ENCODE results near the gene DAZAP2. TPM values are rescaled to one million over a fixed set of nuclear protein-coding genes. Genes with fewer than 3 reads are reported as not detected.
"Not testable (repeated sequence)": the region's sequence is repeated elsewhere in the genome, so short reads cannot be mapped to it uniquely, and the experiment has no call there.

The DAZAP2 gene
- polyA plus RNA-seq, 4 donors = 325 to 498 (median 480) TPM

DNA sequence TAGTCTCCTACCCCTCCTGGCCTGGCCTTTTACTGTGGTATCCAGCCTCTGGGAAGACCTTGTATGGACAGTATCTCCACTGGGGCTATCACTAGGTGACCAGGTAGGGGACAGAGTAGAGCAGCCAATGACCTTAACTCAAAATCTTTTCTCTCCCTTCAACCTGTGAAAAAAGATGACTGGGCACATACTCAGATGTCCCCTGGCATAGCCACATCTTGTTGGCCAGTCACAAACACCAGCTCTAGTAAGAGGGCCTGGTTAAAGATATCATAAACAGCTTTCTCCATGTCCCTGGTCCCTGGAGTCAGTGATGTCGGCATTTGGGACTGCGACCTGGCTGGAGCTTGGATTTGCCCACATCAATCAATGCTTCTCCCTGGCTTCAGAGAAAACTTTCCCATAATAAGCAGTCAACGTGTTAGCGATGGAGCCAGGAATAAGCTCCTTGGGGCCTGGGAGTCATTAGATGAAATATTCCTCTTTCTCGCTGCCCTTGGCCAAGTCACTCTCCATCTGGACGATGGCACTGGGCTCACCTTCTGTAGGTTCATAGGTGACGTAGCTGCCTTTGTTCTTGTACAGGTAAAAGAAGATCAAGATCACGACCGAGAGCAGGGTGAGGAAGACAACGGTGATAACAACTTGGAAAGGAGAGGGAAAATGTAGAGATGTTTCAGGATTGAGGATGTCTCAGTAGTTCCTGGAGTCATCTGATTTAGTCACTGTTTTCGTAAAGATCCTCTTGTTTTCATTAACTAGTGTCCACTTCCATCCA is 7.0 kb downstream of the DAZAP2 start:
- 90 to 95% (median 93%) methylated on average over 11 of the region's 11 CpGs for WGBS, 3 donors
- Histone ChIP-seq H3K4me1 (ENCODE audit: control insufficient read depth in 3 of 3, insufficient read depth in 2 of 3, low read depth in 1 of 3, low read length in 2 of 3) (peaks cover 0 to 3% (median 1%) of the 10 kb centered on the region in 3 donors), H3K9me3 (ENCODE audit: control insufficient read depth in 2 of 2, insufficient read depth in 1 of 2, low read depth in 1 of 2, low read length in 1 of 2) (no peaks in the 10 kb centered on the region), H3K36me3 (ENCODE audit: control insufficient read depth in 3 of 3, insufficient read depth in 2 of 3, low read depth in 1 of 3, low read length in 3 of 3) (peaks cover 6 to 31% (median 15%) of the 10 kb centered on the region in 3 donors), H3K27ac (ENCODE audit: low read depth in 1 of 3, low read length in 2 of 3) (peak overlapping the region in 2 of 3 donors; percentile 56 to 73), H3K4me3 (ENCODE audit: low read depth in 1 of 3, low read length in 3 of 3) (no peak overlapping the region), H3K27me3 (ENCODE audit: control insufficient read depth in 3 of 3, insufficient read depth in 3 of 3, low read length in 3 of 3) (no peaks in the 10 kb centered on the region)
- FAIRE-seq = no peak
- no peak for DNase-seq

DNA sequence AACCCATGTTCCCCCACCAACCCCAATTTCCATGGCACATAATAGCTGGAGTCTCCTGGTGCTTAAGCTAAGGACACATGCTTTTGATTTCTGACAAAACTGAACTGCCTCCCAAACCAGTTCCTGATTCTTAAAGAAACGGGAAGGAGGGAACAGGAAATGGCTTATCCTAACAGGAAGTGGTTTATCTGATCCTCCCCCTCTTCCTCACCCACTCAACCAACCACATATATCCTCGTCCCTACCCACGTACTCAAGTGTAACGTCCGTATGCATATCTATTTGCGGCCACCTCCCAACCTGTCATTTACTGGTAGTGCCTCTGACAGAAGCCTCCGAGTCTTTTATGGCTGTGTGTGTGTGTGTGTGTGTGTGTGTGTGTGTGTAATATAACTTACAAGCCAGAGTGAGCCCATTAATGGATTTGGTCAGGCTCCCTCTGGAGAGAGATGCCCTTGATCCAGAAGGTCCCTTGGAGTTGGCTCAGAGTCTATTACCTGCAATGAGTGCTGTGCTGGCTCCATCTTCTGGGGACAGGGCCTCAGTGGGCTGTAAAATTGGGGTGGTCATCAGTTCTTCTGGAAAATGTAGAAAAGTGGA is 7.7 kb downstream of the DAZAP2 start:
- Histone ChIP-seq H3K27me3 (ENCODE audit: control insufficient read depth in 3 of 3, insufficient read depth in 3 of 3, low read length in 3 of 3) (no peaks in the 10 kb centered on the region), H3K27ac (ENCODE audit: low read depth in 1 of 3, low read length in 2 of 3) (peak overlapping the region in 2 of 3 donors; percentile 56 to 73), H3K4me3 (ENCODE audit: low read depth in 1 of 3, low read length in 3 of 3) (no peak overlapping the region), H3K36me3 (ENCODE audit: control insufficient read depth in 3 of 3, insufficient read depth in 2 of 3, low read depth in 1 of 3, low read length in 3 of 3) (peaks cover 0 to 26% (median 9%) of the 10 kb centered on the region in 3 donors), H3K9me3 (ENCODE audit: control insufficient read depth in 2 of 2, insufficient read depth in 1 of 2, low read depth in 1 of 2, low read length in 1 of 2) (no peaks in the 10 kb centered on the region), H3K4me1 (ENCODE audit: control insufficient read depth in 3 of 3, insufficient read depth in 2 of 3, low read depth in 1 of 3, low read length in 2 of 3) (no peaks in the 10 kb centered on the region)
- FAIRE-seq (no peak), DNase-seq (peak; percentile 37 to 41)
- 29 to 36% (median 32%) methylated on average over 7 of the region's 7 CpGs for WGBS, 3 donors

DNA sequence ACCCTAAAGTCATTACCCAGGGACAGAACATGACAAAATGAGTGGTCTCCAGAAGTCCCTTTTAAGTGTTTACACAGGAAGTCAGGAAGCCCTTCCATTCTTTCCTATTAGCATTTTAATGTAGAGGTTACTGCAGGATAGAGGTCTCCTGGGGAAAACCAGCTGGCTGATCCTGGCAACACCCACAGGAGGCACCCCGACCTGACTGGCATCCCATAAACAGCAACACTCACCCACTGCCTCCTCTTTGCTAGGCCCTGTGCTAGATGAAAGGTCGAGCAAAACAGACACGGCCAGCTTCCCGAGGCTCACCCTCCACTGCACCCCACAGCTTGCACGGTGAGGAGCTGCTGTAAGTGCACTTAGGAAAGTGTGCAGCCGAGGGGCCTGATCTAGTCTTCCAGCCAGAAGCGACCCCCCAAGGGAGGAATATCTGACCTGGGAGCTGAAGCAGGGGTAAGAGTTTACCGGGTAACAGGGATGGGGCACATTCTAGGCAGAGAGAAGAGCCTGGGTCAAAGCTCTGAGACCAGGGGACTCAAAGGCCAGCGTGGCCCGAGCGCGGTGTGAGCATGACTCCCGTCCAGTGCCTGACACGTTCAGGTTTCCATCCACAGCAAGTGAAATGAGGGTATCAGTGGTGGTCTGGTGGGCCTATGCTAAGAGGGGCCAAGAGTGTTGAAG is 9.0 kb downstream of the DAZAP2 start:
- Histone ChIP-seq H3K4me1 (ENCODE audit: control insufficient read depth in 3 of 3, insufficient read depth in 2 of 3, low read depth in 1 of 3, low read length in 2 of 3) (no peaks in the 10 kb centered on the region), H3K27me3 (ENCODE audit: control insufficient read depth in 3 of 3, insufficient read depth in 3 of 3, low read length in 3 of 3) (no peaks in the 10 kb centered on the region), H3K27ac (ENCODE audit: low read depth in 1 of 3, low read length in 2 of 3) (peak overlapping the region in 1 of 3 donors; percentile 21), H3K9me3 (ENCODE audit: control insufficient read depth in 2 of 2, insufficient read depth in 1 of 2, low read depth in 1 of 2, low read length in 1 of 2) (no peaks in the 10 kb centered on the region), H3K36me3 (ENCODE audit: control insufficient read depth in 3 of 3, insufficient read depth in 2 of 3, low read depth in 1 of 3, low read length in 3 of 3) (peaks cover 0 to 18% (median 3%) of the 10 kb centered on the region in 3 donors), H3K4me3 (ENCODE audit: low read depth in 1 of 3, low read length in 3 of 3) (no peak overlapping the region)
- no peak for FAIRE-seq
- WGBS, 3 donors = 61 to 69% (median 64%) methylated on average over 14 of the region's 14 CpGs
- no peak for DNase-seq

DNA sequence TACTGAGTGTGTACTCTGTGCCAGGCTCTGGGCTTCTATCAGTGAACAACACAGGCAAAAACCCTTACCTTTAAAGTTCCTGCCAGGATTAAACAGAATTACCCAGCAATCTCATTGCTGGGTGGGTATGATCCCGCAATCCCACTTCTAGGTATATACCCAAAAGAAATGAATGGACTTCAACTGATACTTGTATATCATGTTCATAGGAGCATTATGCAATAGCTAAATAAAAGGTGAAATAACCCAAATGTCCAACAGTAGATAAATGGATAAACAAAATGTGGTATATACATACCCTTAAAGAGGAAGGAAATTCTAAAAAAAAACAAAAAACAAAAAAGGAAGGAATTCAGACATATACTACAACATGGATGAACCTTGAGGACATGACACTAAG is 14.7 kb downstream of the DAZAP2 start:
- Histone ChIP-seq H3K4me1 (ENCODE audit: control insufficient read depth in 3 of 3, insufficient read depth in 2 of 3, low read depth in 1 of 3, low read length in 2 of 3) (no peaks in the 10 kb centered on the region), H3K27me3 (ENCODE audit: control insufficient read depth in 3 of 3, insufficient read depth in 3 of 3, low read length in 3 of 3) (no peaks in the 10 kb centered on the region), H3K36me3 (ENCODE audit: control insufficient read depth in 3 of 3, insufficient read depth in 2 of 3, low read depth in 1 of 3, low read length in 3 of 3) (peaks cover 2 to 15% (median 4%) of the 10 kb centered on the region in 3 donors), H3K4me3 (ENCODE audit: low read depth in 1 of 3, low read length in 3 of 3) (no peak overlapping the region), H3K27ac (ENCODE audit: low read depth in 1 of 3, low read length in 2 of 3) (no peak overlapping the region), H3K9me3 (ENCODE audit: control insufficient read depth in 2 of 2, insufficient read depth in 1 of 2, low read depth in 1 of 2, low read length in 1 of 2) (no peaks in the 10 kb centered on the region)
- no peak for FAIRE-seq
- WGBS, 3 donors = 93 to 100% (median 97%) methylated on average over 1 of the region's 1 CpG
- DNase-seq = no peak

DNA sequence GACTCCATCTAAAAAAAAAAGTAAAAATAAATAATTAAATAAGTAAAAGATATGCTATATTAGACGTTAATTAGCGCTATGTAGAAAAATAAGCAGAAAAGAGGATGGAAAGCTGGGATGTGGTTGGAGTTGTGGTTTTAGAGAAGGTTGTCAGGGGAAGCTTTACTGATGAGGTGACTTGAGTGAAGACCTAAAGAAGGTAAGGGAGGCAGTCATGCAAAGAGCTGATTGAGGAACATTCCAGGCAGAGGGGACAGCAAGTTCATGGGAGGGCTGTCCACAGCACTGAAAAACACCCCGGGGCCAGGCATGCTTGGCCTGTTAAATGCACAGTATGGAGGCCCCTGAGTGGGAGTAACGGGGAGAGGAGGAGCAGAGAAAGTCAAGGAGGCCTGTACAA is 15.9 kb downstream of the DAZAP2 start:
- H3K27ac ChIP-seq (ENCODE audit: low read depth in 1 of 3, low read length in 2 of 3) = no peak overlapping the region
- H3K4me3 ChIP-seq (ENCODE audit: low read depth in 1 of 3, low read length in 3 of 3) = no peak overlapping the region
- no peaks in the 10 kb centered on the region for H3K4me1 ChIP-seq (ENCODE audit: control insufficient read depth in 3 of 3, insufficient read depth in 2 of 3, low read depth in 1 of 3, low read length in 2 of 3)
- no peaks in the 10 kb centered on the region for H3K27me3 ChIP-seq (ENCODE audit: control insufficient read depth in 3 of 3, insufficient read depth in 3 of 3, low read length in 3 of 3)
- H3K36me3 ChIP-seq (ENCODE audit: control insufficient read depth in 3 of 3, insufficient read depth in 2 of 3, low read depth in 1 of 3, low read length in 3 of 3) = peaks cover 2 to 15% (median 4%) of the 10 kb centered on the region in 3 donors
- no peaks in the 10 kb centered on the region for H3K9me3 ChIP-seq (ENCODE audit: control insufficient read depth in 2 of 2, insufficient read depth in 1 of 2, low read depth in 1 of 2, low read length in 1 of 2)
- 88 to 92% (median 90%) methylated on average over 4 of the region's 4 CpGs for WGBS, 3 donors
- DNase-seq (no peak), FAIRE-seq (no peak)

DNA sequence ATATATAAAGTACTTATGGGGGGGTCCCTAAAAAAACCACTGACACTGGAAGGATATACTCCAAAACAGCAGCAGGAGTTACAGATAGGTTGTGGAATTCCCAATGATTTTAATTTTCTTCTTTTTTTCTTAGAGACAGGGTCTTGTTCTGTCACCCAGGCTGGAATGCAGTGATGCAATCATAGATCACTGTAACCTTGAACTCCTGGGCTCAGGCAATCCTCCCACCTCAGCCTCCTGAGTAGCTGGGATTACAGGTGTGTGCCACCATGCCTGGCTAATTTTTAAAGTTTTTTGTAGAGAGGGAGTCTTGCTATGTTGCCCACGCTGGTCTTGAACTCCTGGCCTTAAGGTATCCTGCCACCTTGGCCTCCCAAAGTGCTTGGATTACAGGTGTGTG is 21.0 kb downstream of the DAZAP2 start:
- not testable (repeated sequence) for H3K4me3 ChIP-seq (ENCODE audit: low read depth in 1 of 3, low read length in 3 of 3); FAIRE-seq; DNase-seq; H3K4me1 ChIP-seq (ENCODE audit: control insufficient read depth in 3 of 3, insufficient read depth in 2 of 3, low read depth in 1 of 3, low read length in 2 of 3); H3K27ac ChIP-seq (ENCODE audit: low read depth in 1 of 3, low read length in 2 of 3); H3K27me3 ChIP-seq (ENCODE audit: control insufficient read depth in 3 of 3, insufficient read depth in 3 of 3, low read length in 3 of 3); H3K9me3 ChIP-seq (ENCODE audit: control insufficient read depth in 2 of 2, insufficient read depth in 1 of 2, low read depth in 1 of 2, low read length in 1 of 2)
- peaks cover 0 to 13% (median 2%) of the 10 kb centered on the region in 3 donors for H3K36me3 ChIP-seq (ENCODE audit: control insufficient read depth in 3 of 3, insufficient read depth in 2 of 3, low read depth in 1 of 3, low read length in 3 of 3)
- 80 to 98% (median 89%) methylated on average over 1 of the region's 1 CpG for WGBS, 3 donors

DNA sequence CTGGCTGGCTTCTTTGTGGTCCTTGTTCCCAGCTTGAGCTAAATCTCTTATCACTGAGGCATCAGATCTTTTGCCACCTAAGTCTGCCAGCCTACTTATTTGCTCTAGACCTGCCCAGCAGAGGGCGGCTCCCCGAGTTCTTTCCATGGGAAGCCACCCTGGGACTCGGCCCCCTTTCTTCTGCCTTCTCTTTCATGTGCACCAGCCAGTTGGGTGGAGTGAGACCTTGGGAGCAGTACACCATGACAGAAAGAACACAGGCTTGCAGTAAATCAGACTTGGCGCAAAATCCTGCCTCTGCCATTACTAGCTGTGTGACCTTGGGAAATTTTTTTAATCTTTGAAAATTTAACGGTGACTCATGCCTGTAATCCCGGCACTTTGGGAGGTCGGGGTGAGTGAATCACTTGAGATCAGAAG is 24.1 kb downstream of the DAZAP2 start:
- Histone ChIP-seq H3K27me3 (ENCODE audit: control insufficient read depth in 3 of 3, insufficient read depth in 3 of 3, low read length in 3 of 3) (no peaks in the 10 kb centered on the region), H3K4me3 (ENCODE audit: low read depth in 1 of 3, low read length in 3 of 3) (no peak overlapping the region), H3K27ac (ENCODE audit: low read depth in 1 of 3, low read length in 2 of 3) (no peak overlapping the region), H3K36me3 (ENCODE audit: control insufficient read depth in 3 of 3, insufficient read depth in 2 of 3, low read depth in 1 of 3, low read length in 3 of 3) (peaks cover 0 to 9% (median 0%) of the 10 kb centered on the region in 3 donors), H3K9me3 (ENCODE audit: control insufficient read depth in 2 of 2, insufficient read depth in 1 of 2, low read depth in 1 of 2, low read length in 1 of 2) (no peaks in the 10 kb centered on the region), H3K4me1 (ENCODE audit: control insufficient read depth in 3 of 3, insufficient read depth in 2 of 3, low read depth in 1 of 3, low read length in 2 of 3) (no peaks in the 10 kb centered on the region)
- DNase-seq (peak; percentile 65 to 73), FAIRE-seq (no peak)
- 6 to 41% (median 17%) methylated on average over 7 of the region's 7 CpGs for WGBS, 3 donors

DNA sequence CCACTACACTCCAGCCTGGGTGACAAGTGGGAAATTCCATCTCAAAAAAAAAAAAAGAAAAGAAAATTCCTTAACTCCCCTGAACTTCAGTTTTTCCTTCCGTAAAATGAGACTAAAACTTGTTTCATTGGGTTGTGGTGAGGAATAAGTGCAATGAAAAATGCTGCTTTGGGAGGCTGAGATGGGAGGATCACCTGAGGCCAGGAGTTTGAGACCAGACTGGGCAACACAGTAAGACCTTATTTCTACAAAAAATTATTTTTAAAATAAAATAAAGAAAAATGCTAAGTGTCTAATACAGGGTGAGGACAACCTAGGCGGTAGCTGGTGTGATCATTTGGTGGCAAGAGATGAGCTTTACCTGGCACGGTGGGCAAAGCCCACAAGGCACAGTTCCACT is 24.7 kb downstream of the DAZAP2 start:
- H3K27me3 ChIP-seq (ENCODE audit: control insufficient read depth in 3 of 3, insufficient read depth in 3 of 3, low read length in 3 of 3) = no peaks in the 10 kb centered on the region
- peaks cover 0 to 9% (median 0%) of the 10 kb centered on the region in 3 donors for H3K36me3 ChIP-seq (ENCODE audit: control insufficient read depth in 3 of 3, insufficient read depth in 2 of 3, low read depth in 1 of 3, low read length in 3 of 3)
- no peak overlapping the region for H3K27ac ChIP-seq (ENCODE audit: low read depth in 1 of 3, low read length in 2 of 3)
- WGBS, 3 donors = 97 to 98% (median 98%) methylated on average over 3 of the region's 3 CpGs
- DNase-seq = no peak
- H3K9me3 ChIP-seq (ENCODE audit: control insufficient read depth in 2 of 2, insufficient read depth in 1 of 2, low read depth in 1 of 2, low read length in 1 of 2) = no peaks in the 10 kb centered on the region
- H3K4me1 ChIP-seq (ENCODE audit: control insufficient read depth in 3 of 3, insufficient read depth in 2 of 3, low read depth in 1 of 3, low read length in 2 of 3) = no peaks in the 10 kb centered on the region
- FAIRE-seq = no peak
- no peak overlapping the region for H3K4me3 ChIP-seq (ENCODE audit: low read depth in 1 of 3, low read length in 3 of 3)

Measured in small intestine (tissue), 7 donors.